Activated B cell treated with CpG ODN at 0.5 μM for 24 hours (primary cell): Measurements from ENCODE around the gene GTF2H1. TPM values are rescaled to one million over a fixed set of nuclear protein-coding genes. Genes with fewer than 3 reads are reported as not detected.

Experiments
- ATAC-seq: fragments of 200-7000 bp; cut with Tn5 transposase; one replicate; pipeline ENCODE4 v1.10.0; 2021; ENCODE audit warnings: low read depth, mild to moderate bottlenecking, moderate library complexity
- CTCF ChIA-PET: fragments of 350-600 bp; sonication (Branson Sonifier 250); formaldehyde crosslinking; loops from one replicate; lab custom pipeline; 2021; ENCODE audit warnings: antibody characterized with exemption; lab: Charles Lee
- POLR2A ChIA-PET: fragments of 350-600 bp; sonication (Branson Sonifier 250); formaldehyde crosslinking; loops from one replicate; lab custom pipeline; 2021; ENCODE audit warnings: antibody characterized with exemption; lab: Charles Lee
- DNase-seq: peaks from one replicate; pipeline ENCODE4 v3.0.0; 2022
- H3K27ac Mint-ChIP-seq: one replicate; pipeline ENCODE4 v1.8.0; 2020; ENCODE audit warnings: mixed read lengths
- H3K27me3 Mint-ChIP-seq: one replicate; pipeline ENCODE4 v1.8.0; 2021; ENCODE audit warnings: mixed read lengths
- H3K36me3 Mint-ChIP-seq: one replicate; pipeline ENCODE4 v1.8.0; 2021; ENCODE audit warnings: low read depth, mixed read lengths
- H3K4me1 Mint-ChIP-seq: one replicate; pipeline ENCODE4 v1.8.0; 2021; ENCODE audit warnings: mixed read lengths
- H3K4me3 Mint-ChIP-seq: one replicate; pipeline ENCODE4 v1.8.0; 2020; ENCODE audit warnings: mild to moderate bottlenecking, mixed read lengths
- H3K9me3 Mint-ChIP-seq: one replicate; pipeline ENCODE4 v1.8.0; 2020; ENCODE audit warnings: mixed read lengths
- CTCF ChIP-seq: fragments of 200-600 bp; IDR thresholded peaks from one replicate; pipeline ENCODE4 v1.8.0; 2022; ENCODE audit warnings: antibody characterized with exemption, mild to moderate bottlenecking
- intact Hi-C: fragments of 100-400 bp; cut with micrococcal nuclease; formaldehyde crosslinking; loops from one replicate; pipeline ENCODE4 v1.15.1; 2024
- total RNA-seq: library from RNA; stranded (reverse); gene quantifications from 2 replicates; pipeline ENCODE4 v1.2.3, GENCODE V29; 2022

Gene GTF2H1
- total RNA-seq, 1 donor from 2014 or later, result 71.5 TPM

GRCh38 chr11:18361154-18361553 is 38.8 kb downstream of the GTF2H1 start:
- Mint-ChIP-seq H3K27me3 (no peaks in the 10 kb centered on the region), H3K4me3 (no peak overlapping the region), H3K9me3 (no peaks in the 10 kb centered on the region), H3K36me3 (peaks cover 76% of the 10 kb centered on the region), H3K27ac (no peak overlapping the region), H3K4me1 (no peaks in the 10 kb centered on the region)
- TF ChIP-seq CTCF, result no peak
- intact Hi-C loops, result no loop called here
- DNase-seq (no peak), ATAC-seq (no peak)
- CTCF ChIA-PET, result no interaction called here
- POLR2A ChIA-PET, result no interaction called here

DNA sequence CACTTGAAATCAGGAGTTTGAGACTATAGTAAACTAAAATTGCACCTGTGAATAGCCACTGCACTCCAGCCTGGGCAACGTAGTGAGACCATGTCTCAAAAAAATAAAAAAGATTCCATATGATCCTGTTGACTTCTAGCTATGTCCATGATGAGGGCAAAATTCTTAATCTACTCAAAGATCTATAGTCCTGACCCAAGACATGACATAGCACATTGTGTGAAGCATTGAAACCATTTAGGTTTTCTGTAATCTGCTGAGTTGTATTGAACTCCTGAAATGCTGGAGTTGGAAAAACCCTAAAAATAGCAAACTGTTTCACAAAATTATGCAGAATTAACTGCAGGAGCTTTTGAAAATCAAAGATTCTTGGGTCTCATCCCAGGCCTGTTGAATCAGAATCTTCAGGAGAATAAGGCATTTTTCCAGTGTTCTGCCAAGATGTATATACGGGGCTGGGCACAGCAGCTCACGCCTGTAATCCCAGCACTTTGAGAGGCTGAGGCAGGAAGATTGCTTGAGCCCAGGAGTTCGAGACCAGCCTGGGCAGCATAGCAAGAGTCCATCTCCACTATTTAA is 42.2 kb downstream of the GTF2H1 start:
- no peaks in the 10 kb centered on the region for H3K9me3 Mint-ChIP-seq
- H3K36me3 Mint-ChIP-seq, result peaks cover 67% of the 10 kb centered on the region
- no peak for ATAC-seq
- no peak overlapping the region for H3K27ac Mint-ChIP-seq
- intact Hi-C loops, result no loop called here
- H3K27me3 Mint-ChIP-seq, result no peaks in the 10 kb centered on the region
- TF ChIP-seq CTCF, result no peak
- no peak overlapping the region for H3K4me3 Mint-ChIP-seq
- POLR2A ChIA-PET, result interaction anchor here (2.1 kb wide), 1 partner anchor 30 kb away, joined by 6 read pairs; the partner anchor contains the start of gene LDHA
- no peaks in the 10 kb centered on the region for H3K4me1 Mint-ChIP-seq
- CTCF ChIA-PET, result no interaction called here
- DNase-seq, result no peak

DNA sequence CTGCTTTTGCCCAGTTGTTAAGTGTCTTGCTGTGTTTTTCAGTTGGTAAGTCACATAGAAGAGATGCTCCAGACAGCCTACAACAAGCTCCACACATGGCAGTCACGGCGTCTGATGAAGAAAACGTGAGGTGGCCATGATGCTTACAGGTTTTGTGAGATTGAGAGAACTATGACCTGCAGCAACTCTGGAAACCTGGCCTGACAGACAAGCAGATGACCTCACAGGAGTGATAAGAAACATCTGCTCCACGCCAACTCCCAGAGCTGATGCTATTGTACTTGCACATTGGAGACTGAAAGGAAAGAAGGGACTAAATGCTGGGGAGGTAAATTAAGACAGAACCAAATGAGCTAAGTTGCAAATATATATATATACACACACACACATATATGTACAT is 43.4 kb downstream of the GTF2H1 start:
- H3K4me3 Mint-ChIP-seq, result no peak overlapping the region
- CTCF ChIA-PET, result no interaction called here
- no peaks in the 10 kb centered on the region for H3K9me3 Mint-ChIP-seq
- DNase-seq, result no peak
- no peak for TF ChIP-seq CTCF
- peaks cover 62% of the 10 kb centered on the region for H3K36me3 Mint-ChIP-seq
- H3K4me1 Mint-ChIP-seq, result no peaks in the 10 kb centered on the region
- ATAC-seq, result no peak
- POLR2A ChIA-PET, result interaction anchor here (2.1 kb wide), 1 partner anchor 28 kb away, joined by 6 read pairs; the partner anchor contains the start of gene LDHA
- H3K27me3 Mint-ChIP-seq, result no peaks in the 10 kb centered on the region
- no peak overlapping the region for H3K27ac Mint-ChIP-seq
- intact Hi-C loops, result no loop called here

DNA sequence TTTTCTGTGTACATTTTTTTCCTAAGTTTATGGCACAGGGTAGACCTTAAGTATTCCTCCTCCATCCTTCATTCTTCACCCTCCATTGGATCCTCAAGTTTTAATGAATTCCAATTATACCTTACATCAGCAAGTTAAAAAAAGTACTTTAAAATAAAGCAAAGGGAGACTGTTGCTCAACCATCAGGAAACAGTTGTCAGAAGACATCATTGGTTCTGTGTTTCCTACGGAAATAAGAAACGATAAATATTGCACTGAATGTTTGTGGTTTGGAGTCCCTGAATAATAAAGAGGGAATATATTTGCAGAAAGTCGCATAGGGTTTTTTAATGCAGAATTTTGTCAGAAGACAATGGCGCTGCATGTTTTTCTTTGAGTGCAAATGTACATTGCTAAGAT is 43.9 kb downstream of the GTF2H1 start:
- no peaks in the 10 kb centered on the region for H3K27me3 Mint-ChIP-seq
- H3K27ac Mint-ChIP-seq, result no peak overlapping the region

DNA sequence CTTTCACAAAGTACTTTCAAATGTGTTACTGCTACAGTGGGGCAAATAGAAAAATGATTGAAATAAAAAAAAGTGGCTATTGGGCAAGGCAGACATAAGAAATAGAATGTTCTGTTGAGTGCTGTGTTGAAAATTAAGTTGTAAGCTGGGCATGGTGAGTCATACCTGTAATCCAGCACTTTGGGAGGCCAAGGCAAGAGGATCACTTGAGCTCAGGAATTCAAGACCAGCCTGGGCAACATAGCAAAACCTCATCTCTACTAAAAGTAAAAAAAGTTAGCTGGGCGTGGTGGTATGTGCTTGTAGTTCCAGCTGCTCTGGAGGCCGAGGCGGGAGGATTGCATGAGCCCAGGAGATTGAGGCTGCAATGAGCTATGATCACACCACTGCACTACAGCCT is 45.1 kb downstream of the GTF2H1 start:
- Mint-ChIP-seq H3K9me3 (no peaks in the 10 kb centered on the region), H3K36me3 (peaks cover 53% of the 10 kb centered on the region), H3K4me1 (no peaks in the 10 kb centered on the region), H3K4me3 (no peak overlapping the region), H3K27ac (no peak overlapping the region), H3K27me3 (no peaks in the 10 kb centered on the region)
- no peak for DNase-seq
- POLR2A ChIA-PET, result no interaction called here
- intact Hi-C loops, result no loop called here
- CTCF ChIA-PET, result no interaction called here
- TF ChIP-seq CTCF, result no peak
- ATAC-seq, result no peak

More for the DNA sequence above, 43.9 kb downstream of the GTF2H1 start:
- H3K4me3 Mint-ChIP-seq, result no peak overlapping the region
- H3K9me3 Mint-ChIP-seq, result no peaks in the 10 kb centered on the region
- POLR2A ChIA-PET, result no interaction called here
- no peaks in the 10 kb centered on the region for H3K4me1 Mint-ChIP-seq
- ATAC-seq (no peak), DNase-seq (no peak)
- CTCF ChIA-PET, result no interaction called here
- intact Hi-C loops, result no loop called here
- peaks cover 62% of the 10 kb centered on the region for H3K36me3 Mint-ChIP-seq
- TF ChIP-seq CTCF, result no peak
